Measurements from ENCODE around the gene FNDC3B.
A peak's percentile ranks its signal among the peaks of the same experiment; 100 is the strongest.

FNDC3B gene

DNA sequence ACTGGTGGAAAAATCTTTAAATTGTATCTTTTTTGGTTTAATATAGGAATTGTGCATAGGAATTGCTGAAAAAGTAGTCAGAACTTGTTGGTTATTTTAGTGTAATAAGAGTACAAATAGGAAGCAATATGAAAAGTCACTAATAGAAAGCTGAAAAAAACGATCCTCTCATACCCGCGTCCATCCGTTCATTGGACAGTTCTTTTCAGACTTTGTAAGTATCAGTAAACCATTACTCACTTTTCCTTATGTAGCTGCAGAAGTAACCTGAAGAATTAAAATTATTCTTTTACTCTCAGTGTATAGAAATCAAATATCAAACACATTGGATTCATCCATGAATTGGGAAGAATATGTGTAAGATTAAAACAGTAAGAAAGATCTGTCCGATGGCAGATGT is 4.4 kb downstream of the FNDC3B start:
- peak overlapping the region; percentile 93 for H3K27ac ChIP-seq
- no peaks in the 10 kb centered on the region for H3K36me3 ChIP-seq
- H3K9me3 ChIP-seq = no peaks in the 10 kb centered on the region
- no peaks in the 10 kb centered on the region for H3K27me3 ChIP-seq
- peak overlapping the region in 1 of 2 experiments; percentile 98 for H3K4me3 ChIP-seq (ENCODE audit: low read depth in 1 of 2, low read length in 1 of 2)
- TF ChIP-seq, protein P1, sequence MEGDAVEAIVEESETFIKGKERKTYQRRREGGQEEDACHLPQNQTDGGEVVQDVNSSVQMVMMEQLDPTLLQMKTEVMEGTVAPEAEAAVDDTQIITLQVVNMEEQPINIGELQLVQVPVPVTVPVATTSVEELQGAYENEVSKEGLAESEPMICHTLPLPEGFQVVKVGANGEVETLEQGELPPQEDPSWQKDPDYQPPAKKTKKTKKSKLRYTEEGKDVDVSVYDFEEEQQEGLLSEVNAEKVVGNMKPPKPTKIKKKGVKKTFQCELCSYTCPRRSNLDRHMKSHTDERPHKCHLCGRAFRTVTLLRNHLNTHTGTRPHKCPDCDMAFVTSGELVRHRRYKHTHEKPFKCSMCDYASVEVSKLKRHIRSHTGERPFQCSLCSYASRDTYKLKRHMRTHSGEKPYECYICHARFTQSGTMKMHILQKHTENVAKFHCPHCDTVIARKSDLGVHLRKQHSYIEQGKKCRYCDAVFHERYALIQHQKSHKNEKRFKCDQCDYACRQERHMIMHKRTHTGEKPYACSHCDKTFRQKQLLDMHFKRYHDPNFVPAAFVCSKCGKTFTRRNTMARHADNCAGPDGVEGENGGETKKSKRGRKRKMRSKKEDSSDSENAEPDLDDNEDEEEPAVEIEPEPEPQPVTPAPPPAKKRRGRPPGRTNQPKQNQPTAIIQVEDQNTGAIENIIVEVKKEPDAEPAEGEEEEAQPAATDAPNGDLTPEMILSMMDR (IDR thresholded peaks at IDR 0.05) = no peak
- peaks cover 49 to 58% of the 10 kb centered on the region in 2 experiments for H3K4me1 ChIP-seq (ENCODE audit: control insufficient read depth in 1 of 2, insufficient read depth in 1 of 2, low read depth in 1 of 2, low read length in 1 of 2)

DNA sequence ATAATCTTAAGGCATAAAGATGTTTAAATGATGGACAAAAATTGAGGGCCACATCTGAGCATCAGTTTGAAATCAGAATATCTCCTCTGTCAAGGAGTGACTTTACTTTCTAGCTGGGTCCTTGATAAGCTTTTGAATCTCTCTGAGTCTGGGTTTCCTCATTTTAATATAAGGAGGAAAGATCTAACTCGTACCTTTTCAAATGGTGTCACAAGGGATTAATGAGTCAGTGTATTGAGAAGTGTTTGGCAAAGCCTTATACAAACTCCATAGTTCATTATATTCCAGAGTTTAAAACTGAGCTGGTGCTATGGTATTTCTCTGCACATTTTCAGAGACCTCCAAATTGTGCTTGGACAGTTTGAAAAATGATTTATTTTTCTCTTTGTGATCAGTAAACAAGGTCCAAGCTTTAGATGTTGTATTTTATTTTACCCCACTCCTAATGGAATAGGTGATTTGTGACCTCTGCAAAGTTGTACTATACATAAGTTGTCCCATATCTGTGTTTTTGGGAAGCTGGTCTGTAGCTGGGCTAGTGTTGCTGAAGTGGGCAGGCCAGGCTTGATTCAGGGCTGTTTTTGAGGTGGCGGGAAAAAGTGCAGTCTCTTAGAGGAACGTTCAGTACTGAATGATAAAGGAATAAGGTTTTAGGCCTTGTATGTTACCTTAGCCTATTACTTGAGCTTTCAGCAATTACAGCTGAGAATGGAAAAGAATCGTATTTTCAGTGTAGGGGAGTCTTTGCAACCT is 5.6 kb downstream of the FNDC3B start:
- Histone ChIP-seq H3K4me1 (ENCODE audit: control insufficient read depth in 1 of 2, insufficient read depth in 1 of 2, low read depth in 1 of 2, low read length in 1 of 2) (peaks cover 43 to 52% of the 10 kb centered on the region in 2 experiments), H3K9me3 (no peaks in the 10 kb centered on the region), H3K27ac (peak overlapping the region; percentile 2), H3K4me3 (ENCODE audit: low read depth in 1 of 2, low read length in 1 of 2) (no peak overlapping the region), H3K36me3 (peaks cover under 1% of the 10 kb centered on the region), H3K27me3 (no peaks in the 10 kb centered on the region)
- TF ChIP-seq, protein P1 (IDR thresholded peaks at IDR 0.05) = no peak

DNA sequence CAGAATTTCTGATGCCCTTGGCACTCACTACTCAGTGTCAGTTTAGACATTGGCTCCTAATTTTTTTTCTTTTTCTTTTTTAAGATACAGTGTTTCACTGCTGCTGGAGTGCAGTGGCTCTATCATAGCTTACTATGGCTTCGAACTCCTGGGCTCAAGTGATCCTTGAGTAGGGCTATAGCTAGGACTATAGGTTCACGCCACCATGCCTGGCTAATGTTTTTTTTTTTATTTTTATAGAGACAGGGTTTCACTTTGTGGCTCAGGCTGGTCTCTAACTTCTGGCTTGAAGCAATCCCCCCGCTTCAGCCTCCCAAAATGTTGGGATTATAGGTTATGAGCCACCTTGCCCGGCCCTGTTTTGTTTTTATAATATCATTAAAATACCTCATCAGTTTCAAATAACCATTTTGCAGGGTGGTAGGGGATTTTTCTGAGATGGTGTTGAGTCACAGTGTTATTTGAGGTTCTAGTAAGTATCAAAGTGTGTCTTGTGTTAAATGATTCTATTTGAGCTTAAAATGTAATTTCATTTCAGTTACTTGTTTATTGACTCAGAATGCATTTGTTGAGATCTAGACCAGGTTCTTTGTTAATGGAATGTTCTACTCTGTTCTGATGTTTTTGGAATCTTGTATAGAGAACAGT is 7.0 kb downstream of the FNDC3B start:
- no peak overlapping the region for H3K27ac ChIP-seq
- peaks cover 8% of the 10 kb centered on the region for H3K36me3 ChIP-seq
- H3K27me3 ChIP-seq = no peaks in the 10 kb centered on the region
- H3K4me1 ChIP-seq (ENCODE audit: control insufficient read depth in 1 of 2, insufficient read depth in 1 of 2, low read depth in 1 of 2, low read length in 1 of 2) = peaks cover 43 to 46% of the 10 kb centered on the region in 2 experiments
- TF ChIP-seq, protein P1 (IDR thresholded peaks at IDR 0.05) = no peak
- H3K4me3 ChIP-seq (ENCODE audit: low read depth in 1 of 2, low read length in 1 of 2) = no peak overlapping the region
- no peaks in the 10 kb centered on the region for H3K9me3 ChIP-seq

DNA sequence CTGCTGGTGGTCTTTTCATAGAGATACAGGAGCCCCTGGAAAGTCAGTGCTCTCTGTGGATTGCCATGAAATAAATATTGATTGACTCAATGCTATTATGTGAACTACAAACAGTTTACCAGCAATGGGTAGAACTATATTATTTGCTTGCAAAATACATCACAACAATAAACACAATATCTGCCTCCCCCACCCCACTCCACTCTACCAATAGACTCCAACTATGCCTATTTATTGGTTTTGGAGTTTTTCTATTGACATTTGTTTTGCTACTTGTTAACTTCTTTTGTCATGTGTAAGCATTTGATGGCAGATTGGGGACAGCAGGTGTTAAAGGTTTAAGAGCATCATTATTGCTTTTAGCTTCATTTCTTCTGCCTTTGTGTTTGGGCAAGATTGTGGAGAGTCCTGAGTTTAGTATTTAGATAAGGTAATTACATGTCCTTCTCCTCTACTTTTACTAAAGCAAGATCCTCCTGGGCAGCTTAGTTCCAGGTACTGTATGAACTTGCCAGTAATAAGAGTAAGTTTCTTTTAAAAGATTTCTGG is 8.3 kb downstream of the FNDC3B start:
- H3K4me1 ChIP-seq (ENCODE audit: control insufficient read depth in 1 of 2, insufficient read depth in 1 of 2, low read depth in 1 of 2, low read length in 1 of 2) = peaks cover 31 to 33% of the 10 kb centered on the region in 2 experiments
- peaks cover 15% of the 10 kb centered on the region for H3K36me3 ChIP-seq
- H3K27me3 ChIP-seq = no peaks in the 10 kb centered on the region
- H3K27ac ChIP-seq = no peak overlapping the region
- H3K9me3 ChIP-seq = no peaks in the 10 kb centered on the region
- H3K4me3 ChIP-seq (ENCODE audit: low read depth in 1 of 2, low read length in 1 of 2) = no peak overlapping the region
- TF ChIP-seq, protein P1 (IDR thresholded peaks at IDR 0.05) = no peak

DNA sequence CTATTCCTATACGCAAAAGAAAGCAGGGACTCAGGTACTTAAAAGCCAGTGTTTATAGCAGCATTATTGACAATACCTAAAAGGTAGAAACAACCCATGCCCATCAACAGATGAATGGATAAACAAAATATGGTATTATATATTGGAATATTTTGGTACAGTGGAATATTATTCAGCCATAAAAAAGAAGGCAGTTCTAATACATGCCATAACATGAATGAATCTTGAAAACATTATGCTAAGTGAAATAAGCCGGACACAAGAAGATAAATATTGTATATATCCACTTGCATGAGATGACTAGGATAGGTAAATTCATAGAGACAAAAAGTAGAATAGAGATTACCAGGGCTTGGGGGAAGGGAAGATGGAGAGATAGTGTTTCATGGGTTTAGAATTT is 9.2 kb downstream of the FNDC3B start:
- no peaks in the 10 kb centered on the region for H3K27me3 ChIP-seq
- H3K36me3 ChIP-seq = peaks cover 23% of the 10 kb centered on the region
- H3K9me3 ChIP-seq = no peaks in the 10 kb centered on the region
- H3K4me1 ChIP-seq (ENCODE audit: control insufficient read depth in 1 of 2, insufficient read depth in 1 of 2, low read depth in 1 of 2, low read length in 1 of 2) = peaks cover 22 to 25% of the 10 kb centered on the region in 2 experiments
- H3K4me3 ChIP-seq (ENCODE audit: low read depth in 1 of 2, low read length in 1 of 2) = no peak overlapping the region
- no peak overlapping the region for H3K27ac ChIP-seq
- TF ChIP-seq, protein P1 (IDR thresholded peaks at IDR 0.05) = no peak
